HG03457 (cell line): Measurements from ENCODE around the gene IL1A.
"Not testable (repeated sequence)": the region's sequence is repeated elsewhere in the genome, so short reads cannot be mapped to it uniquely, and the experiment has no call there.

Experiments
- ATAC-seq: cut with Tn5 transposase; IDR thresholded peaks from one replicate; pipeline ENCODE4 v1.9.1; 2021; ENCODE audit warnings: moderate number of reproducible peaks; ENCODE audit not compliant: unreplicated experiment

Gene IL1A, protein sequence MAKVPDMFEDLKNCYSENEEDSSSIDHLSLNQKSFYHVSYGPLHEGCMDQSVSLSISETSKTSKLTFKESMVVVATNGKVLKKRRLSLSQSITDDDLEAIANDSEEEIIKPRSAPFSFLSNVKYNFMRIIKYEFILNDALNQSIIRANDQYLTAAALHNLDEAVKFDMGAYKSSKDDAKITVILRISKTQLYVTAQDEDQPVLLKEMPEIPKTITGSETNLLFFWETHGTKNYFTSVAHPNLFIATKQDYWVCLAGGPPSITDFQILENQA

GRCh38 chr2:112784199-112785189, at the start of gene IL1A:
TSS of gene IL1A (minus strand) at chr2:112784493. CDS start at chr2:112783770, 723 bp downstream.
- ATAC-seq = no peak

DNA sequence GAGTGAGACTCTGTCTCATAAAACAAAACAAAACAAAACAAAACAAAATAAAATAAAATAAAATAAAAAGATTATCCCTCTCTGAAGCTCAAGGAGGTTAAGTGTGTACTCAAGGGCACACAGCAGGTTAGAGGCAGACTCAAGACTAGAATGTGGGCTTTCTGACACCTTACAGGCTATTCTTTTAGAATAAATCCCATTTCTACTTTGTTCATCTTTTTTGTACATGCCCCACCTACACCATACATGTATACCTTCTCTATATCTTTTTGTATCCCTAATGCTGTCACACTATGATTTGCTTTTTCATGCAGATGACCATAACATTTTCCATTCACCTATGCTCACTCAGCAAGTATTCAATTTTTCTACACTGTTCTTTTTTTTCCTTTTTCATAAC, 49.7 kb upstream of the IL1A start:
- ATAC-seq = no peak

DNA sequence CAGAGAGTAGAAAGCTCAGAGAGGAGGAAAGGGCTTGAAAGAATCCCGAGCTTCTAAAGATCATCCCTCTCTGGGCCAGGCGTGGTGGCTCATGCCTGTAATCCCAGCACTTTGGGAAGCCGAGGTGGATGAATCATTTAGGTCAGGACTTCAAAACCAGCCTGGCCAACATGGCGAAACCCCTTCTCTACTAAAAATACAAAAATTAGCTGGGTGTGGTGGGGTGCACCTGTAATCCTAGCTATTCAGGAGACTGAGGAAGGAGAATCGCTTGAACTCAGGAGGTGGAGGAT, 49.3 kb upstream of the IL1A start:
- ATAC-seq = not testable (repeated sequence)

DNA sequence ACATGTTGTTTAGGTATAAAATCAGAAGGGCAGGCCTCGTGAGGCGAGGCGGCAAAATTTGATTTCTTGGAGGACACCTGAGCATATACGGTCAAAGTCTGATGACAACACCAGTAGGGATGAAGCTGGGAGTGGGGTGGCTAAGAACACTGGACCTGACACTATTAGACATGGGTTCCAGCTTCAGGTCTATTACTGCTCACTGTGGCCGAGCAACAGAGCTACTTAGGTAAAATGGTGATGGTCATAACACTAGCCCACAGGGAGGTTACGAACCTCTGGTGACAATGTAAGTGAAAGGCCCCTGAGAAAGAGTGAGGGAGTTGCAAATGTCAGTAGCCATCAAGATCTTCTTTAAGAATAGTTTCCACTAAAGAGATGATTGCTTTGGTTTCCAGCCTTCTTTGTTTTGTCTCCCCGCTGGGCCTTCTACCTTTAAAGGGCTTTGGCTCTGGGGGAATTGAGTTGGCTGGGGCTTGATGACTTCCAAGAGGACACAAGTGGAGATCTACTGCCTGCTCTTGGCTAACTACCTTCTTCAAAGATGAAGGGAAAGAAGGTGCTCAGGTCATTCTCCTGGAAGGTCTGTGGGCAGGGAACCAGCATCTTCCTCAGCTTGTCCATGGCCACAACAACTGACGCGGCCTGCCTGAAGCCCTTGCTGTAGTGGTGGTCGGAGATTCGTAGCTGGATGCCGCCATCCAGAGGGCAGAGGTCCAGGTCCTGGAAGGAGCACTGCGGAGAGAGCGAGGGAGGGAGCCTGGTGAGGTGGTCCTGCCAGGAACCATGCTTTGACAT, 48.7 kb upstream of the IL1A start:
- ATAC-seq = no peak

DNA sequence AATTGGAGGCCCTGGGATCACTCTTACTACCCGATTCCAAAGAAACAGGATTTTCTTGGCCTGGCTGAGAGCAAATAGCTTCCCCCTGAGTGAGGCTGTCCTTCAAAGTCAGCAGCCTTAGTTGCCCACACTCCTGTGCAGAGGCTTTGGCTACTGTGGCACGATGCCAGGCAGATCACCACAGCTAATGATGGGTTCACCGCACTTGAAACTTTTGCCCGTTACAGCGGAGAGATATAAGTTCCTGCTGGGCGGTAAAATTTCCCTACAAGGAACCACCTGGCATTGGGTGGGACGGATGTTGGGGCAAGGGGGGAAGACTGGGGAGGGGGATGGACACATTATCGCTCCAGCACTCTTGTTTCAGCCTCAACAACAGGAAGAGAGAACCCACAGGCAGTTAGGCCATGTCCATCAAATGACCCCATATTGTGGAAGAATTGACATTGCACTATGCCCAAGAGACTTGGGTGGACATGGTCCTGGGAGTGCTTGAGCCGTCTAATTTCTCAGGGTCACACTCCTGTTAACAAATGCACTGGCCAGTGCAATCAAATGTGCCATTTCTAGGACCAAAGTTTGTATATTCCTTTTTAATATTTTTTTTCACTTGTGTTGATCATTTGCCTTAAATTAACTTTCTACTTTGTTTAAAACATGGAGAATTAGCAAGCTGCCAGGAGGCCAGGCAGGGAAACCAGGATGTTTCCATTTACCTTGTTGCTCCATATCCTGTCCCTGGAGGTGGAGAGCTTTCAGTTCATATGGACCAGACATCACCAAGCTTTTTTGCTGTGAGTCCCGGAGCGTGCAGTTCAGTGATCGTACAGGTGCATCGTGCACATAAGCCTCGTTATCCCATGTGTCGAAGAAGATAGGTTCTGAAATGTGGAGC, 47.9 kb upstream of the IL1A start:
- no peak for ATAC-seq

DNA sequence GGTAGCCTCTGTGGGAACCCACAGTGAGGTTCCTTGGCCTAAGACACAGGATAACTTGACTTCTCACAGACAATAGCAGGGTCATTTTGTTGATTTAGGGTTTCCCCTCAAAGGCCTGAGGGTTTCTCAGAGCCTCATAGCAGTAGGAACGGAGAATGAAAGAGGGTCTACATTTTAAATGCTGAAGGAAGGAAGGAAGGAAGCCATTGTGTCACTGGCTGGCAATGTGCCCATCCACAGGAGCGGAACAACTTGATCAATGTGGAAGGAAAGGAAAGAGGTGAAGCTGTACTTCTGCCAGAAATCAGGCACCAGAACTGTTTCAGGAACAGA, 47.2 kb upstream of the IL1A start:
- no peak for ATAC-seq

DNA sequence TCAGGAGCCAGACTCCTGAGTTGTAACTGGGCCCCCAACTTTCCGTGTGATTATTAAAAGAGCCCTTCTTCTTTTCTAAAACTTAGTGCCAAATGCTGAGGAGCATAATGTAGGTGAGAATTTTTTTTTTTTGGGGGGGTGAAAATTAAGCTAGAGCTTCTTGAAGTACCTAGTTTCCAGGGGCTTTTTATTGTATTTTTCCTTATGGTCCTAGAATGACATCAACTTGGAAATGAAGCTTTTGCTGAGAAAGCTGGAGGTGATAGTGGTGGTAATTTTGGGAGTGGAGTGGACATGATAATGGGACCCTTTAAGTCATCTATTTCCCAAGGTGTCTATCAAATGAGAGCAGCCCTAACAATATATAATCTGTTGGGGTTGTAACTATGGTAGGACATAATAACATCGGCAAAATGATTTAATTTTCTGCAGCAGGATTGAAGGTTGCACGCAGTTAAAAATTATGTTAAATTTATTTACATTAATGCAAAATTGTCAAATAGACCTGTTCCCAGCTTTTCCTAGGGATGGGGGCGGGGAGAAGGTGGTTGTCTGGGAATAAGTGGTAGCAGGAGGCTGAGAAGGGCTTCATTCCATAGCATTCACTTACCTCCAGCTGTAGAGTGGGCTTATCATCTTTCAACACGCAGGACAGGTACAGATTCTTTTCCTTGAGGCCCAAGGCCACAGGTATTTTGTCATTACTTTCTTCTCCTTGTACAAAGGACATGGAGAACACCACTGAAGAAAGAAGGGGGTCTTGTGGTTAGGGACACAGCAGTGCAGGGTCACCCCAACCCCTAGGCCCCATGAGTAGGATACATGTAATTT, 46.6 kb upstream of the IL1A start:
- ATAC-seq = no peak

DNA sequence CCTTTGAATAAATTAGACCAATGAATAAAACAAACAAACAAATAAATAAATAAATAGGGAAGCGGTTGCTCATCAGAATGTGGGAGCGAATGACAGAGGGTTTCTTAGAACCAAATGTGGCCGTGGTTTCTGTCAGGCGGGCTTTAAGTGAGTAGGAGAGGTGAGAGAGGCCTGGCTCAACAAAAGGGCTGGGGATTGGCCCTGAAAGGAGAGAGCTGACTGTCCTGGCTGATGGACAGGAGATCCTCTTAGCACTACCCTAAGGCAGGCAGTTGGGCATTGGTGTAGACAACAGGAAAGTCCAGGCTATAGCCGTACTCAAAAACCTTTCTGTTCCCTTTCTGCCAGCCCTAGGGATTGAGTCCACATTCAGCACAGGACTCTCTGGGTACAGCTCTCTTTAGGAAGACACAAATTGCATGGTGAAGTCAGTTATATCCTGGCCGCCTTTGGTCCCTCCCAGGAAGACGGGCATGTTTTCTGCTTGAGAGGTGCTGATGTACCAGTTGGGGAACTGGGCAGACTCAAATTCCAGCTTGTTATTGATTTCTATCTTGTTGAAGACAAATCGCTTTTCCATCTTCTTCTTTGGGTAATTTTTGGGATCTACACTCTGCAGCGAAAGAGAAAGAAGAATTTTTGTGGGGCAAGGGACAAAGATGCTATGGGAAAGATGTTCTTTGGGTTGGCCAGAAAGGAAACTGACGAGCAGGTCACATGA, 45.8 kb upstream of the IL1A start:
- ATAC-seq = no peak

GRCh38 chr2:112829101-112829960, 45.0 kb upstream of the IL1A start:
- ATAC-seq = no peak

- ATAC-seq = no peak
Observed at GRCh38 chr2:112828251-112828691, 44.0 kb upstream of the IL1A start.

- no peak for ATAC-seq
Observed at GRCh38 chr2:112827604-112828185, 43.4 kb upstream of the IL1A start.

DNA sequence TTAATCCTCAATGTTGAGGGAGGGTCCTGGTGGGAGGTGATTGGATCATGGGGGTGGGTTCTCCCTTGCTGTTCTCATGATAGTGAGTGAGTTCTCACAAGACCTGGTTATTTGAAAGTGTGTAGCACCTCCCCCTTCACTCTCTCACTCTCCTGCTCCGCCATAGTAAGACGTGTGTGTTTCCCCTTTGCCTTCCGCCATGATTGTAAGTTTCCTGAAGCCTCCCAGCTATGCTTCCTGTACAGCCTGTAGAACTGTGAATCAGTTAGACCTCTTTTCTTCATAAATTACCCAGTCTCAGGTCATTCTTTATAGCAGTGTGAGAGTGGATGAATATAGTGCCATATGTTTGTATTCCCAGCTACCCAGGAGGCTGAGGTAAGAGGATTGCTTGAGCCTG, 42.7 kb upstream of the IL1A start:
- ATAC-seq = no peak

GRCh38 chr2:112825706-112826105, 41.4 kb upstream of the IL1A start:
- no peak for ATAC-seq

DNA sequence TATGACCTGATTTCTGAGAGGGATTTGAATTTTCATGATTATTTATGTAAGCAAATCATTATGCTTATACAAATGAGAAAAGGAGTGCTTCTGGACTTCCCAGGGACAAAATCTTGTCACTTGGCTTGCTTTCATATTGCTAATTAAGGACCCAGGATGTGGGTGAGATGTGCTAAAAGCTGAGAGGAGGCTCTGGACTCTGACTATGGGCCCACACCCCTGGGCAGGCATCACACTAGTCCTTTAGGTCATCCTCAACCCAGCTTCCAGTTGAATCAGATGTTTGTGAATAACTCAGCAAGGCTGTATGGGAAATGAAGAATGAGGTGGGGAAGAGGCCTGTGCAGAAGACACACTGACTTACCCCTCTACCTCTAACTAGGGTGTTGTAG, 40.4 kb upstream of the IL1A start:
- no peak for ATAC-seq

GRCh38 chr2:112821682-112822081, 37.4 kb upstream of the IL1A start:
- ATAC-seq = no peak

DNA sequence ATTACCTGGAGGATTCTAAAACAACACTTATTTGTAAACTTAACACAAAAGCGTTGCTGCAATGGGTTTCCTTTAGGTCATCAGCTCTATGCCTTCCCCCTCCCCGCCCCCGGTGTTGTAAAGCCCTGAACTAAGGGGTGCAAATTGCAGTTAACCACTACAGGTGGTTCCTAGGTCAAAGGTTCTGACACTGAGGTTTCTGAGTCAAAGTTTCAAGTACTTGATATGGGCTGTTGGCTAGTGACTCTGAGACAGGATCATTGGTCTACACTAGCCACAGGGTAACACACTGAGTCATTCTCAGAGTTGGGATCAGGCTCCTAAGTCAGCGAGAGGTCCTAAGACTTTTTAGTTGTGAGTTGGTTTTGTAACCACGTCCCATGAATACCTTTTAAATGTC, 36.8 kb upstream of the IL1A start:
- peak; percentile 77 for ATAC-seq

- ATAC-seq = no peak
Observed at GRCh38 chr2:112820343-112820742, 36.0 kb upstream of the IL1A start.

DNA sequence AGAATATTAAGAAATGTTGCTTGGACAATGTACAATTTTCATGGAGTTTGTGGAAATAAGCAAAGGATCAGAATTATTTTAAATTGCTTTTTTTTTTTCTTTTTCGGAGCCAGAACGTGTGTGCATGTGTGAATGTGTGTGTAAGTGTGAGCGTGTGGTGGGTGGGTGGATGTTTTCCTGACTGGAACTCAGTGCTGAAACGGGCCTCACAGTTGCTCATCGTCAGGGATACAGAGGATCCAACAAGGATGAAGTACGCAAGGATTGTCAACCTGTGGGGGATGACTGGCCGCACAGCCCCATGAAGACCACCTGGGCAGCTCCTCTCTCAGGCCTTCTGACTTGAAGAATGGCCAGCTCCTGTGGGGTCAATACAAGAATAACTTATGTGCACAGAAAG, 34.8 kb upstream of the IL1A start:
- no peak for ATAC-seq
